WTC11 (cell line): ENCODE results near the gene DYSF. TPM values are rescaled to one million over a fixed set of nuclear protein-coding genes. Genes with fewer than 3 reads are reported as not detected.

Source experiments
- ATAC-seq: fragments of 200-7000 bp; cut with Tn5 transposase; 2 replicates; pipeline ENCODE4 v1.10.0; 2021; ENCODE audit warnings: mild to moderate bottlenecking, moderate library complexity
- CTCF ChIA-PET: fragments of 300-600 bp; sonication (Branson Sonifier 250); formaldehyde crosslinking; loops from one replicate; lab custom pipeline; 2021; ENCODE audit warnings: antibody characterized with exemption; lab: Charles Lee
- POLR2A ChIA-PET: fragments of 350-600 bp; sonication (Branson Sonifier 250); formaldehyde crosslinking; loops from one replicate; lab custom pipeline; 2021; ENCODE audit warnings: antibody characterized with exemption; lab: Charles Lee
- DNase-seq: peaks from one replicate; pipeline ENCODE4 v3.0.0; 2021; ENCODE audit warnings: low spot score
- H3K27ac Mint-ChIP-seq: 2 replicates; pipeline ENCODE4 v1.8.0; 2021; ENCODE audit warnings: mixed read lengths
- H3K27me3 Mint-ChIP-seq: 2 replicates; pipeline ENCODE4 v1.8.0; 2021; ENCODE audit warnings: low read depth, mild to moderate bottlenecking, moderate library complexity, mixed read lengths
- H3K36me3 Mint-ChIP-seq: 2 replicates; pipeline ENCODE4 v1.8.0; 2021; ENCODE audit warnings: mixed read lengths
- H3K4me1 Mint-ChIP-seq: 2 replicates; pipeline ENCODE4 v1.8.0; 2022; ENCODE audit warnings: mixed read lengths
- H3K4me3 Mint-ChIP-seq: 2 replicates; pipeline ENCODE4 v1.8.0; 2021; ENCODE audit warnings: mild to moderate bottlenecking, moderate library complexity, mixed read lengths
- H3K9me3 Mint-ChIP-seq: 2 replicates; pipeline ENCODE4 v1.8.0; 2021; ENCODE audit warnings: mixed read lengths
- GABPB1 ChIP-seq: sonication (generic); formaldehyde crosslinking; IDR thresholded peaks from 2 replicates; pipeline ENCODE4 v1.8.1; 2023; ENCODE audit warnings: mild to moderate bottlenecking, missing genetic modification reagents
- GTF2I ChIP-seq: fragments of 250-450 bp; sonication (Bioruptor Pico); conservative IDR thresholded peaks from 2 replicates; pipeline ENCODE4 v1.4.0; 2021; ENCODE audit warnings: mild to moderate bottlenecking
- IRF2 ChIP-seq: sonication (generic); formaldehyde crosslinking; IDR thresholded peaks from 2 replicates; pipeline ENCODE4 v1.8.0; 2022; ENCODE audit warnings: low read depth, missing genetic modification reagents, borderline replicate concordance
- KAT7 ChIP-seq: sonication (generic); formaldehyde crosslinking; IDR thresholded peaks from 2 replicates; pipeline ENCODE4 v1.8.1; 2023; ENCODE audit warnings: missing genetic modification reagents, mild to moderate bottlenecking, borderline replicate concordance
- MXD4 ChIP-seq: fragments of 250-450 bp; sonication (Bioruptor Pico); IDR thresholded peaks from 2 replicates; pipeline ENCODE4 v1.8.0; 2021; ENCODE audit warnings: mild to moderate bottlenecking, moderate library complexity, borderline replicate concordance
- NFE2L1 ChIP-seq: sonication (generic); formaldehyde crosslinking; IDR thresholded peaks from 2 replicates; pipeline ENCODE4 v1.8.1; 2023; ENCODE audit warnings: missing genetic modification reagents
- NR3C1 ChIP-seq: sonication (generic); formaldehyde crosslinking; conservative IDR thresholded peaks from 2 replicates; pipeline ENCODE4 v1.8.1; 2023; ENCODE audit warnings: low read depth, mild to moderate bottlenecking, missing genetic modification reagents
- PRRX2 ChIP-seq: fragments of 250-450 bp; sonication (Bioruptor Pico); IDR thresholded peaks from 2 replicates; pipeline ENCODE4 v1.8.0; 2021; ENCODE audit warnings: mild to moderate bottlenecking
- SP1 ChIP-seq: sonication (generic); formaldehyde crosslinking; conservative IDR thresholded peaks from 2 replicates; pipeline ENCODE4 v1.8.1; 2022; ENCODE audit warnings: missing genetic modification reagents
- ZNF416 ChIP-seq: fragments of 250-450 bp; sonication (Bioruptor Pico); IDR thresholded peaks from 2 replicates; pipeline ENCODE4 v1.9.0; 2021; ENCODE audit warnings: mild to moderate bottlenecking, inconsistent platforms
- ZNF671 ChIP-seq: fragments of 250-450 bp; sonication (Bioruptor Pico); IDR thresholded peaks from 2 replicates; pipeline ENCODE4 v1.8.0; 2021; ENCODE audit warnings: mild to moderate bottlenecking
- total RNA-seq: library from RNA; stranded (reverse); gene quantifications from 3 replicates; pipeline ENCODE4 v1.2.3, GENCODE V29; 2021
- TF ChIP-seq, protein P1 (sequence below): sonication (generic); formaldehyde crosslinking; IDR thresholded peaks from 2 replicates; pipeline ENCODE4 v1.8.1; 2023; ENCODE audit warnings: mild to moderate bottlenecking, missing genetic modification reagents
- TF ChIP-seq, protein P2 (sequence below): fragments of 250-450 bp; sonication (Bioruptor Pico); conservative IDR thresholded peaks from 2 replicates; pipeline ENCODE4 v1.9.0; 2021; ENCODE audit warnings: mild to moderate bottlenecking
- TF ChIP-seq, protein P3 (sequence below): sonication (generic); formaldehyde crosslinking; IDR thresholded peaks from 2 replicates; pipeline ENCODE4 v1.8.1; 2022; ENCODE audit warnings: mild to moderate bottlenecking, missing genetic modification reagents, moderate library complexity, borderline replicate concordance
- TF ChIP-seq, protein P4 (sequence below): sonication (generic); formaldehyde crosslinking; IDR thresholded peaks from 2 replicates; pipeline ENCODE4 v1.8.1; 2022; ENCODE audit warnings: low read depth, mild to moderate bottlenecking, moderate library complexity, missing genetic modification reagents, borderline replicate concordance
- TF ChIP-seq, protein P5 (sequence below): sonication (generic); formaldehyde crosslinking; IDR thresholded peaks from 2 replicates; pipeline ENCODE4 v1.8.1; 2023; ENCODE audit warnings: mild to moderate bottlenecking, missing genetic modification reagents
- TF ChIP-seq, protein P6 (sequence below): sonication (generic); formaldehyde crosslinking; IDR thresholded peaks from 2 replicates; pipeline ENCODE4 v1.8.1; 2022; ENCODE audit warnings: mild to moderate bottlenecking, moderate library complexity, missing genetic modification reagents
- TF ChIP-seq, protein P7 (sequence below): sonication (generic); formaldehyde crosslinking; IDR thresholded peaks from 2 replicates; pipeline ENCODE4 v1.8.0; 2022; ENCODE audit warnings: mild to moderate bottlenecking, missing genetic modification reagents
- TF ChIP-seq, protein P8 (sequence below): fragments of 200-600 bp; IDR thresholded peaks from 2 replicates; pipeline ENCODE4 v1.8.0; 2022; ENCODE audit warnings: antibody characterized with exemption

DYSF gene
- total RNA-seq, 1 experiment from 2014 or later = 14.8 TPM

DNA sequence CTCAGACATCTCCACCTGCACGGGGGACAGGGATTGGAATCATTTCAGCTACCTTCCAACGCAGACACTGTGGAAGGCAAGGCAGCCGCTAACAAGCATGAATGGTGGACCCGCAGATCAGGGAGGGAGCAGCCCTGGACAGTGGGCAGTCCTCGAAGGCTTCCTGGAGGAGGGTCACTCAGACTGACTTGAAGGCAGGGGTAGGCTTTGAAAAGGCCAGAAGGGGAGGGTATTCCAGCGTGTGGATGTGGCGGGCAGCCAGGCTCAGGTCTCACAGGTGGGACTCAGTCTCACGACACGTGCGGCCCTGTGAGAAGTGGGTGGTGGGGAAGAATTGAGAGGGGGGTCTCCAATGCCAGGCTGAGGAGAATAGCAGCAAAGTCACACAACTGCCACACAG lies 29.9 kb downstream of the DYSF start (continued):
- TF ChIP-seq, protein P1, sequence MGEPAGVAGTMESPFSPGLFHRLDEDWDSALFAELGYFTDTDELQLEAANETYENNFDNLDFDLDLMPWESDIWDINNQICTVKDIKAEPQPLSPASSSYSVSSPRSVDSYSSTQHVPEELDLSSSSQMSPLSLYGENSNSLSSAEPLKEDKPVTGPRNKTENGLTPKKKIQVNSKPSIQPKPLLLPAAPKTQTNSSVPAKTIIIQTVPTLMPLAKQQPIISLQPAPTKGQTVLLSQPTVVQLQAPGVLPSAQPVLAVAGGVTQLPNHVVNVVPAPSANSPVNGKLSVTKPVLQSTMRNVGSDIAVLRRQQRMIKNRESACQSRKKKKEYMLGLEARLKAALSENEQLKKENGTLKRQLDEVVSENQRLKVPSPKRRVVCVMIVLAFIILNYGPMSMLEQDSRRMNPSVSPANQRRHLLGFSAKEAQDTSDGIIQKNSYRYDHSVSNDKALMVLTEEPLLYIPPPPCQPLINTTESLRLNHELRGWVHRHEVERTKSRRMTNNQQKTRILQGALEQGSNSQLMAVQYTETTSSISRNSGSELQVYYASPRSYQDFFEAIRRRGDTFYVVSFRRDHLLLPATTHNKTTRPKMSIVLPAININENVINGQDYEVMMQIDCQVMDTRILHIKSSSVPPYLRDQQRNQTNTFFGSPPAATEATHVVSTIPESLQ (CRISPR knock-in tag) = no peak
- TF ChIP-seq NR3C1 (CRISPR knock-in tag) = no peak
- TF ChIP-seq SP1 (CRISPR knock-in tag) = no peak
- no peak for TF ChIP-seq PRRX2
- TF ChIP-seq, protein P2, sequence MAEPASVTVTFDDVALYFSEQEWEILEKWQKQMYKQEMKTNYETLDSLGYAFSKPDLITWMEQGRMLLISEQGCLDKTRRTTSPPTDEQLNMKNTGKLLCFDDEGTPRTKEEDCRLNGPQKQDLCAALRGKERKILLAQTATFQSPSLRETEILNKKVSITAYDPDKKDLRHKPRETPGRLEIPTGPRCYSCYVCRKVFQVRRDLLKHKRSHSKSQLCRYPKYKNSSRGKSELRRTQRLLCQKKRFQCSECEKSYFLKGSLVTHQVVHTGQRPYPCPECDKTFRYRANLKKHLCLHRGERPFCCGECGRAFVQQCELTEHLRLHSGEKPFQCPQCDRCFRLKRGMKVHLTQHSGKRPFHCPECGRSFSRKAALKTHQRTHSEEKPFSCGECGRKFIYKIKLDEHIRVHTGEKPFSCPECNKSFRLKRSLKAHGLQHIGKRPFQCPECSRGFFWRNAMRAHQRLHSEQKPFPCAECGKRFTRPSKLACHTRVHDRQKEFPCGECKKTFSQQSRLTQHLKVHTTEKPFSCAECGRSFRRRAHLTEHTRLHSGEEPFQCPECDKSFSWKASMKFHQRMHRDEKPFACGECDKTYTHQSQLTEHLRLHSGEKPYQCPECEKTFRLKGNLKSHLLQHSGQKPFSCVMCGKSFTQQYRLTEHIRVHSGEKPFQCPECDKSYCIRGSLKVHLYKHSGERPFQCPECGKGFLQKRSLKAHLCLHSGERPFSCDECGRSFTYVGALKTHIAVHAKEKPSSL (CRISPR knock-in tag) = no peak
- TF ChIP-seq, protein P3, sequence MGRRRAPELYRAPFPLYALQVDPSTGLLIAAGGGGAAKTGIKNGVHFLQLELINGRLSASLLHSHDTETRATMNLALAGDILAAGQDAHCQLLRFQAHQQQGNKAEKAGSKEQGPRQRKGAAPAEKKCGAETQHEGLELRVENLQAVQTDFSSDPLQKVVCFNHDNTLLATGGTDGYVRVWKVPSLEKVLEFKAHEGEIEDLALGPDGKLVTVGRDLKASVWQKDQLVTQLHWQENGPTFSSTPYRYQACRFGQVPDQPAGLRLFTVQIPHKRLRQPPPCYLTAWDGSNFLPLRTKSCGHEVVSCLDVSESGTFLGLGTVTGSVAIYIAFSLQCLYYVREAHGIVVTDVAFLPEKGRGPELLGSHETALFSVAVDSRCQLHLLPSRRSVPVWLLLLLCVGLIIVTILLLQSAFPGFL (CRISPR knock-in tag) = no peak
- TF ChIP-seq GABPB1 (CRISPR knock-in tag) = no peak

DNA sequence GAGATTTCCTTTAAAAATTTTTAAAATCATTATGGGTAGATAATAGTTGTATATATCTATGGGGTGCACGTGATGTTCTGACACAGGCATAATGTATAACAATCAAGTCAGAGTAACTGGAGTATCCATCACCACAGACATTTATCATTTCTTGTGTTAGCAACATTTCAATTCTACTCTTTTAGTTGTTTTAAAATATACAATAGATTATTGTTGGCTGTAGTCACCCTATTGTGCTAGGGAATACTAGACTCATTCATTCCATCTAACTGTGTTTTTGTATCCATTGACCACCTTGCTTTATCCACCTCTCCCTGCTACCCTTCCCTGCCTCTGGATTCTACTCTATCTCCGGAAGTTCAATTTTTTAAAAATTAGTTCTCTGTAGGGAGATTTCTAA lies 31.0 kb downstream of the DYSF start:
- TF ChIP-seq ZNF416 = no peak
- TF ChIP-seq, protein P4, sequence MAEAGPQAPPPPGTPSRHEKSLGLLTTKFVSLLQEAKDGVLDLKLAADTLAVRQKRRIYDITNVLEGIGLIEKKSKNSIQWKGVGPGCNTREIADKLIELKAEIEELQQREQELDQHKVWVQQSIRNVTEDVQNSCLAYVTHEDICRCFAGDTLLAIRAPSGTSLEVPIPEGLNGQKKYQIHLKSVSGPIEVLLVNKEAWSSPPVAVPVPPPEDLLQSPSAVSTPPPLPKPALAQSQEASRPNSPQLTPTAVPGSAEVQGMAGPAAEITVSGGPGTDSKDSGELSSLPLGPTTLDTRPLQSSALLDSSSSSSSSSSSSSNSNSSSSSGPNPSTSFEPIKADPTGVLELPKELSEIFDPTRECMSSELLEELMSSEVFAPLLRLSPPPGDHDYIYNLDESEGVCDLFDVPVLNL = no peak
- TF ChIP-seq, protein P5, sequence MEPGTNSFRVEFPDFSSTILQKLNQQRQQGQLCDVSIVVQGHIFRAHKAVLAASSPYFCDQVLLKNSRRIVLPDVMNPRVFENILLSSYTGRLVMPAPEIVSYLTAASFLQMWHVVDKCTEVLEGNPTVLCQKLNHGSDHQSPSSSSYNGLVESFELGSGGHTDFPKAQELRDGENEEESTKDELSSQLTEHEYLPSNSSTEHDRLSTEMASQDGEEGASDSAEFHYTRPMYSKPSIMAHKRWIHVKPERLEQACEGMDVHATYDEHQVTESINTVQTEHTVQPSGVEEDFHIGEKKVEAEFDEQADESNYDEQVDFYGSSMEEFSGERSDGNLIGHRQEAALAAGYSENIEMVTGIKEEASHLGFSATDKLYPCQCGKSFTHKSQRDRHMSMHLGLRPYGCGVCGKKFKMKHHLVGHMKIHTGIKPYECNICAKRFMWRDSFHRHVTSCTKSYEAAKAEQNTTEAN = no peak
- no peak for TF ChIP-seq IRF2
- no peak for TF ChIP-seq NFE2L1 (CRISPR knock-in tag)
- TF ChIP-seq NR3C1 (CRISPR knock-in tag) = no peak
- no peak for TF ChIP-seq GTF2I (CRISPR knock-in tag)
- TF ChIP-seq, protein P6, sequence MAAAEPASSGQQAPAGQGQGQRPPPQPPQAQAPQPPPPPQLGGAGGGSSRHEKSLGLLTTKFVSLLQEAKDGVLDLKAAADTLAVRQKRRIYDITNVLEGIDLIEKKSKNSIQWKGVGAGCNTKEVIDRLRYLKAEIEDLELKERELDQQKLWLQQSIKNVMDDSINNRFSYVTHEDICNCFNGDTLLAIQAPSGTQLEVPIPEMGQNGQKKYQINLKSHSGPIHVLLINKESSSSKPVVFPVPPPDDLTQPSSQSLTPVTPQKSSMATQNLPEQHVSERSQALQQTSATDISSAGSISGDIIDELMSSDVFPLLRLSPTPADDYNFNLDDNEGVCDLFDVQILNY (CRISPR knock-in tag) = no peak
- TF ChIP-seq PRRX2 = no peak
- H3K9me3 Mint-ChIP-seq = no peaks in the 10 kb centered on the region
- ChIA-PET CTCF (no interaction called here), POLR2A (no interaction called here)
- no peak overlapping the region for H3K4me3 Mint-ChIP-seq
- H3K27me3 Mint-ChIP-seq = peaks cover 2% of the 10 kb centered on the region; the same call in 1 of the 2 replicates
- no peaks in the 10 kb centered on the region for H3K36me3 Mint-ChIP-seq
- no peak for ATAC-seq
- peaks cover 18% of the 10 kb centered on the region for H3K4me1 Mint-ChIP-seq
- H3K27ac Mint-ChIP-seq = no peak overlapping the region
- no peak for DNase-seq

DNA sequence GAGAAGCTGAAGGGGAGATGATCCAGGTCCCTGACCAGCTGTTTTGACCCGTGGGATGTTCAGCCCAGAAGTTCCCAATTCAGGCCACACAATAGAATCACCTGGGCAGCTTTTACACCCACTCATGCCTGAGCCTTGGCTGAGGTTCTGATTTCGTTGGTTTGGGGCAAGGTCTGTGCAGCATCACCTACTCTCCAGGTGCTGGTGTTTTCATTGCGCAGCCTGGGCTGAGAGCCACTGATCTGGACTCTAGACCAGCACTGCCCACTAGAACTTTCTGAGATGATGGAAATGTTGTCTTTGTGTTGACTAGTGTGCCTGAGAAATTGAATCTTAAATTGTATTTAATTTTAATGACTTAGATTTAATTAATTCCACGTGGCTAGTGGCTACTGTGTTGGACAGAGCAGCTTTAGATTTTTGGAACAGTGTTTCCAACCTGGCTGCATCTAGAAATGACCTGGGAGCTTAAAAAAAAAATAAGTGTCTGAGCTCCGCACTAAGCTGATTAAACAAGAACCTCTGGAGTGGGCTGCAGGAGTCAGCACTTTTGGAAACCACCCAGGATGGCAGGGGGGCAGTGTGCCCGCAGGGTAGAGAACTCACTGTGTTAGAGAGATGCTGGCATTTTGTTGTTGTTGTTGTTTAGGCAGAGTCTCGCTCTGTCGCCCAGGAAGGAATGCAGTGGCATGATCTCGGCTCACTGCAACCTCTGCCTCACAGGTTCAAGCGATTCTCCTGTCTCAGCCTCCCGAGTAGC lies 33.7 kb downstream of the DYSF start:
- ATAC-seq = no peak
- no peak for DNase-seq
- H3K9me3 Mint-ChIP-seq = peaks cover 4% of the 10 kb centered on the region; the same call in 1 of the 2 replicates
- peaks cover 13% of the 10 kb centered on the region for H3K4me1 Mint-ChIP-seq
- CTCF ChIA-PET = interaction anchor here (1.7 to 1.9 kb wide), 2 partner anchors 23 to 26 kb away, joined by 6 to 7 read pairs; no protein-coding TSS in a partner anchor
- no peak overlapping the region for H3K4me3 Mint-ChIP-seq
- POLR2A ChIA-PET = no interaction called here
- H3K36me3 Mint-ChIP-seq = no peaks in the 10 kb centered on the region; the same call in 1 of the 2 replicates
- no peaks in the 10 kb centered on the region for H3K27me3 Mint-ChIP-seq
- no peak overlapping the region for H3K27ac Mint-ChIP-seq
- TF ChIP-seq MXD4 (no peak), KAT7 (no peak), PRRX2 (no peak), ZNF671 (CRISPR knock-in tag) (no peak)
- TF ChIP-seq, protein P7, sequence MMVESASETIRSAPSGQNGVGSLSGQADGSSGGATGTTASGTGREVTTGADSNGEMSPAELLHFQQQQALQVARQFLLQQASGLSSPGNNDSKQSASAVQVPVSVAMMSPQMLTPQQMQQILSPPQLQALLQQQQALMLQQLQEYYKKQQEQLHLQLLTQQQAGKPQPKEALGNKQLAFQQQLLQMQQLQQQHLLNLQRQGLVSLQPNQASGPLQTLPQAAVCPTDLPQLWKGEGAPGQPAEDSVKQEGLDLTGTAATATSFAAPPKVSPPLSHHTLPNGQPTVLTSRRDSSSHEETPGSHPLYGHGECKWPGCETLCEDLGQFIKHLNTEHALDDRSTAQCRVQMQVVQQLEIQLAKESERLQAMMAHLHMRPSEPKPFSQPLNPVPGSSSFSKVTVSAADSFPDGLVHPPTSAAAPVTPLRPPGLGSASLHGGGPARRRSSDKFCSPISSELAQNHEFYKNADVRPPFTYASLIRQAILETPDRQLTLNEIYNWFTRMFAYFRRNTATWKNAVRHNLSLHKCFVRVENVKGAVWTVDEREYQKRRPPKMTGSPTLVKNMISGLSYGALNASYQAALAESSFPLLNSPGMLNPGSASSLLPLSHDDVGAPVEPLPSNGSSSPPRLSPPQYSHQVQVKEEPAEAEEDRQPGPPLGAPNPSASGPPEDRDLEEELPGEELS (CRISPR knock-in tag) = no peak
- TF ChIP-seq, protein P6 (CRISPR knock-in tag) = no peak
- TF ChIP-seq, protein P8, sequence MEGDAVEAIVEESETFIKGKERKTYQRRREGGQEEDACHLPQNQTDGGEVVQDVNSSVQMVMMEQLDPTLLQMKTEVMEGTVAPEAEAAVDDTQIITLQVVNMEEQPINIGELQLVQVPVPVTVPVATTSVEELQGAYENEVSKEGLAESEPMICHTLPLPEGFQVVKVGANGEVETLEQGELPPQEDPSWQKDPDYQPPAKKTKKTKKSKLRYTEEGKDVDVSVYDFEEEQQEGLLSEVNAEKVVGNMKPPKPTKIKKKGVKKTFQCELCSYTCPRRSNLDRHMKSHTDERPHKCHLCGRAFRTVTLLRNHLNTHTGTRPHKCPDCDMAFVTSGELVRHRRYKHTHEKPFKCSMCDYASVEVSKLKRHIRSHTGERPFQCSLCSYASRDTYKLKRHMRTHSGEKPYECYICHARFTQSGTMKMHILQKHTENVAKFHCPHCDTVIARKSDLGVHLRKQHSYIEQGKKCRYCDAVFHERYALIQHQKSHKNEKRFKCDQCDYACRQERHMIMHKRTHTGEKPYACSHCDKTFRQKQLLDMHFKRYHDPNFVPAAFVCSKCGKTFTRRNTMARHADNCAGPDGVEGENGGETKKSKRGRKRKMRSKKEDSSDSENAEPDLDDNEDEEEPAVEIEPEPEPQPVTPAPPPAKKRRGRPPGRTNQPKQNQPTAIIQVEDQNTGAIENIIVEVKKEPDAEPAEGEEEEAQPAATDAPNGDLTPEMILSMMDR = no peak
